ENCODE data around the gene ZNF180.
"Not testable (repeated sequence)": the region's sequence is repeated elsewhere in the genome, so short reads cannot be mapped to it uniquely, and the experiment has no call there.

Gene ZNF180

GRCh38 chr19:44499962-44500949, at the start of gene ZNF180:
TSS of gene ZNF180 (minus strand) at chr19:44500522. CDS start at chr19:44497334, 3,188 bp downstream.
- DNase-seq, result peak; percentile 94

GRCh38 chr19:44549507-44549906, 49.2 kb upstream of the ZNF180 start:
- DNase-seq, result no peak

DNA sequence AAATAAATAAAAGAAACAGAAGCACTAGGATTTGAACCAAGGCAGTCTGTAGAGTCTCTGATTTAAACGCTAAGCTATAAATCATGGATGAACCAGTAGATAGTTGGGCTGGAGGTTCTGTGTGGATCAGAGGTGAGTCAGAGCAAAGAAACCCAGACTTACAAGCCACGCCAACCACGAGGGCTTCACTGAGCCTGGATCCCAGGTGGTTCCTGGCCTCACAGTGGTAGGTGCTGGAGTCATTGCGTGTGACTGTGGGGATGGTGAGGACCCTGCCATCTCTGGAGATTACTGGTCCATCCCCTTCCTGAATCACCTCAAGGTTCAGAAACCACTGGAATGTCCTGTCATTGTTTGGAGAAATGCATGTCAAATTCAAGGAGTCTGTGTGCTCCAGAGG, 48.4 kb upstream of the ZNF180 start:
- no peak for DNase-seq

DNA sequence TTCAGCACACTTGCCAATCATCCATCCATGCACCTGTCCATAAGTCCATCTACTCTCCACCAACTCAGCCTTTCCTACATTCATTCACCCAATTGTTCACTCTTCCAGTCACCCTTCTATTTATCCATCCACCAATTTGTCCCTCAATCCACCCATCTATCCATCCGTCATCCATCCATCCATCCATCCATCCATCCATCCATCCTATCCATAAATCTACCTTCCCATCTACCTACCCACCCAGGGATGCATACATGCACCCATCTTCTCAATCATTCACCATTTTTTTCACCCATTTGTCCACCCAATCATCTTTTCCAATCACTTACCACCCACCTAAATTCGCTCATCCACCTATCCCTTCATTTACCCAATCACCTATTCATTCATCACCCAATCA, 43.7 kb upstream of the ZNF180 start:
- no peak for DNase-seq

DNA sequence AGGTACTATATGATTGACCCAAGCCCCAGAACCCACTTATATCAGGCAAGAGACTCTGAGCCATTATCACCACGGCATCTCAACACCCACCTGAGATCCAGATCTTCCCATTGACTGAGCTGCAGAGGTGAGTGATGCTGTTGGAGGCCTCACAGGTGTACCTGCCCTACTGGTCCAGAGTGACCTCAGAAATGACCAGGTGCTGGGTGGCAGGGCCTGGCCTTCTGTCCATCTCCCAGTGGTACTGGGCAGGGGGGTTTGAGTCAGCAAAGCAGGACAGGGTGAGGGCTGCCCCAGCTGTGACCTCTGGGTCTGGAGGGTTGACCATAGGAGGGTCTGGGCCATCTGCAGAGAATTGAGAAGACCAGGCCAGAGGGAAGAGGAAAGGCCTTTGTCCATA, 42.3 kb upstream of the ZNF180 start:
- no peak for DNase-seq

GRCh38 chr19:44540736-44541135, 40.4 kb upstream of the ZNF180 start:
- no peak for DNase-seq

GRCh38 chr19:44539991-44540390, 39.7 kb upstream of the ZNF180 start:
- DNase-seq, result no peak

DNA sequence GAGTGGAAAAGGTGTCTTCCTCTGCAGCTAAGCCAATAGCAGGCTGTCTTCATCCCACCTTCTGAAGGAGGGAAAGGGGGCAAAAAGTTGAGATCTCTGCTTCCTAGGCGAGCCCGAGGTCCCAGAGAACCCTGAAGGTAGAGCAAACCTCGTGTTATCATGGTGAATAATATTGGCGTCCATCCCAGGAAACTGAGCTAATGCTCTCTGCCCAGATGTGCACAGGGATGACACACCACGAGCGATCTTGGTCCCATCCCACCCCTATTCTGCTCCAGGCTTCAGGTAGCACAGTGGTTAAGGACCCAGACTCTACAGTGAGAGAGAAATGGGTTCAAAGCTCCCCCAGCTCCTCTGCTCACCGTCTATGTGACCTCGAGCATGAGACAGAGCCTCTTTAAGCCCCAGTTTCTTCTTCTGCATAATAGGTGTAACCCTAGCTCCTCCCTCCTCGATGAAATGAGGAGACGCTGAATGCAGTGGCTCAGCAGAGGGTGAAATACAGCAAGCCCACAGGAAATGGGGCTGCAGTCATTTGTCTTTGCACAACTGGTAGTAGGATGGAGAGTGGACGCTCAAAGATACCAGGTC, 39.0 kb upstream of the ZNF180 start:
- no peak for DNase-seq

GRCh38 chr19:44535361-44535760, 35.0 kb upstream of the ZNF180 start:
- DNase-seq, result not testable (repeated sequence)

DNA sequence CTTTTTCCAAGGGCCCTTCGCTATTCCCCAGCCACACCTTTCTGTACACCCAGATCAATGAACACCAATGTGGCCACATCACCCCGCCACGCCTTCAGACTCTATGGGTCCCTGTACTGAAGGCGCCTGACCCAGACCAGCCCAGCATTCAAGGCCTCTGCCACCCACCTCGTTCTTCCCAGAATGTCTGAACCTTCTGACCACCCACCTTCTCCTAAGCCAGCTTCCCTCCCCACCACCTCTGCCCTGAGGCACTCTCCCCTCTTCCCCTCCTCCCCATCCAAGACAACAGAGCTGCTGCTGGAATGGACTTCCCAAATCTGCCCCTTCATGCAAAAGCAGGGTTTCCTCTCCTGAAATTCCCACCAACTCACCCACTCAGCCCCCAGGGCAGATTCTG, 32.5 kb upstream of the ZNF180 start:
- DNase-seq, result no peak

- no peak for DNase-seq
These were observed 30.5 kb upstream of the ZNF180 start for GRCh38 chr19:44530777-44531176.

GRCh38 chr19:44529536-44529935, 29.2 kb upstream of the ZNF180 start, which contains the start of gene CEACAM20:
TSS of gene CEACAM20 (minus strand) at chr19:44529675. CDS start at chr19:44529509, 166 bp downstream.
- no peak for DNase-seq

DNA sequence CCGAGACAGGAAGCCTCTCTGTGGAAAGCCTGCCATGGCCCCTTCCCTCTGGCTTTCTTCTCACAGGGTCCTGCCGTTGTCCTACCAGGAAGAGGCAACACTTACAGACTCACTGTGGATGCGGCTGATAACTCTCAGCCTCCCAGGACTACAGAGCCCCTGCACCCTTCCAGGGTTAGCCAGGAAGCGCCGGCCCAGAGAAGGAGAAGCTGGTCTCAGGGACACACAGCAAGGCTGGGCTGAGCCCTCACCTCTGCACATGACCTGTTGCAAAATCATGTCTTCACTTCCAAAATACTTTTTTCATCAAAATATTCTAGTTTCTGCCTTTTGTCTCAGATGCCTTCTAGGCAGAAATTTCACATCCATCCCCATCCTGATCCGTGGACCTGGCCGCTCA, 27.2 kb upstream of the ZNF180 start:
- DNase-seq, result no peak

GRCh38 chr19:44525721-44526430, 25.6 kb upstream of the ZNF180 start:
- no peak for DNase-seq

- no peak for DNase-seq
These were observed 21.0 kb upstream of the ZNF180 start for GRCh38 chr19:44521370-44521769.

GRCh38 chr19:44517146-44517545, 16.8 kb upstream of the ZNF180 start:
- no peak for DNase-seq

GRCh38 chr19:44515907-44516306, 15.6 kb upstream of the ZNF180 start:
- DNase-seq, result no peak

GRCh38 chr19:44515031-44515430, 14.7 kb upstream of the ZNF180 start:
- DNase-seq, result no peak

DNA sequence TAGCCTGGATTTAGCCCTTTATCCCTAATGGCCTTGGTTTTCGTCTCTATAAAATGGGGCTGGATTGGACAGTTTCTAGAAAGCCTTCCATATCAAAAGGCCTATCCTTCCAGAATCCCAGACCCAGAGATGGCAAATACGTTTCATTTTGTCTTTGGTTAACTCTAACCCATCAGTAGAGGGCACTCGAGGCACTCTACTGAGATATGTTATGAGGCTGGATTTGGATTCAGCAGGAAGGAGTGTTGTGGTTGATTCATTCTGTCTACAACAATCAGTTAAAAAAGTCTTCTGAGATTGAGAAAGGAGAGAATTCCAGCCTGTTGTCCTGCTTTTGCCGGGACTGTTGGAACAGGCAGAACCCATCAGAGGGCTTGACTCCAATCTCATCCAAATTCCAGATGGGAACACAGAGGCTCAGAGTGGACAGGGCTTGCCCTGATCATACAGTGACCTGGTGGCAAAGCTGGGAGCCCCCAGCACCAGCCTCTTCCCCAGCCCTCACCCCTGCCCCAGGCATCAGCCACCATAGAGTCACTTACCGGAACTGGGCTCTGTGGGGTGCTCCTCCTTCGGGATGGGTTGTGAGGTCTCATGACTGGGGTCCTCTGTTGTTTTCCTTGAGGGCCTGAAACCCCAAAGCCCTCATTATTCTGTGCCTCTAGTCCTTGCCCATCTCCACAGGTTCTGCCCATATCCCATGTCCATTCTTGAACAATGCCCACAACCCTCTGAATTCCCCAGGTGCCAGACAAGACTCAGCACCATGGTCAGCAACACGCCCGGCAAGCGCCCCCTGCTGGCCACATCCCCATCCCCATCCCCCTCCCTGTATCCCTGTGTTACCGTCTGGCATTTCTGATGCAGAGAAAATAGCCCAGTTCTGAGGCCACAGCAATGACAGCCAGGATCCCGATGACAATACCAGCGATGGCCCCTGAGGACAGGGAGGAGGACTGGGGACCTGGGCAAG, 12.3 kb upstream of the ZNF180 start:
- no peak for DNase-seq

- no peak for DNase-seq
These were observed 9.2 kb upstream of the ZNF180 start for GRCh38 chr19:44509478-44509877.

DNA sequence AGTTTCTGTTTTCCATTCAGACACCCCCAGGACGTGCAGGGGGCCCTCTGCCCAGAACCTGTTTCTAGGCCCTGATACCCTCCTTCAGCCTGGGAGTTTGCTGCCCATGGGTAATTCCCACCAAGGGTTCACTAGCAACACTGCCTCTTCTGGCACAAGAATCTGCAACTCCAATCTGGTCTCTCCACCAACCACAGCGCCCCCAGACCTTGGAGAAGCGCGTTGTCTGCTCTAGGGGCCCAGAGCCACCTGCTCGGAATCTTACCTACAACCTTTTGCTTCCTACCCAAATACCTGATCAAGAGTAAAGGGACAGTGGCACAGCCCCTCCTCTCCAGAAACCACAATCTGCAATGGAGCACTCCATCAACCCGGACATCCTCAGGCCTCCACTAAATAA, 763 bp downstream of the ZNF180 start:
- no peak for DNase-seq

DNA sequence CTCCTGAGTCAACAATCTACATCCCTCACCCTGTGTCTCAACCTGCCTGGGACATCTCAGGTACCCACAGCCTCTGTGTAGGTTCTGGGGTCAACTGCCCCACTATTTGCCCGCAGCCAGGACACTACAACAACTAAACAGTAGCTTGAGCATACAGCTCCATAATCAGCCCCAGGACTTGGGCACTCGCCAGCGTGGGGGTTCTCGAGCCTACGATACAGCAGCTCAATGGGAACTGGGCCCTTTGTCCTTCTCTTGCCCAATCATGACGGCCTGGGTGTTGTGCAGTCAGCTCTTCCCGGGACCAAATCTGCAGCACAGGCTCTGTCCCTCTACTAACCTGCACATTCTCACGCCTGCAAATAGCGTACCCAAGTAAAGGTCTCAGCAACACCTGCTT, 1.3 kb downstream of the ZNF180 start:
- DNase-seq, result no peak
